ENCODE measurements around the gene CLHC1. TPM values are rescaled to one million over a fixed set of nuclear protein-coding genes. Genes with fewer than 3 reads are reported as not detected.
A peak's percentile ranks its signal among the peaks of the same experiment; 100 is the strongest.

CLHC1 gene
- total RNA-seq, 1 donor from 2014 or later: 19.8 TPM

DNA sequence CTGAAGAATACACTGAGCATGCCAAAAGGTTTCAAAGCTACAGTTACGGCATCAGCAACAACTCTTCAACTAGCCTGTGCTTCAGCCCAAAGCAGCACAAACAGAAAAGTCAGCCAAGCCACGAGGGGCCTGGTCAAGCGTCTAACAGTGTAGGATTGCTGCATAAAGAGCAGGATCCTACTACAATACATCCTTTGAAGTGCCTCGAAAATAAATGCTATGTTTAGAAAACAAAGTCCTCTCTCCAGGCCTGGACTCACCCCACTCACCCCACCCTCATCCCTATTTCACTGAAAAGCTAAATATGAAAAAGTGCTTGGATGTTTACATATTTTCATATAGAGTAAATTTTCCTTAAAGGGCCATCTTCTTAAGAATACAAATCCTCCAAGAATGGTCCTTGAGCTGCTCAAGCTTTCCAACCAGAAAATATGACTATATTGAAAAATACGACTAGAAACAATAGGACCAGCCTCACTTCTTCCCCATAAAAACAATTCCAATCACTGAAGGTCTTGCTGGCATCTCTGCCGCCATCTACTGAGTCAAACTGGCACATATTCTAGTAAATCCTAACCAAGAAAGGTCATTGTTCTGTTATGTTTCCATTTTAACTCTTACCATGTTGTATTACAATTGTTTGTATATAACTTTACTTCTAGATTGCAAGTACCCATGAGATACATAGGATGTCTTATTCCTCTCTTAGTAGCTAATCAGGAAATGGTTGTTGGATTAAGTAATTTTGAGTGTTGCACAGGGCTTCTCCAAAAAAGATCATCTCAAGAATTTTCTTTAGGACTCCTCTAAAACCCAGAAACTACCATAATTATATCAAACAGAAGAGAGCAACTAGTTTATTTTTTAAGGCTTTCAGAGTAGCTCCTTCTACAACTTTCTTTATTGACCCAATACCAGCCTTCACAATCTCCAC lies 63.6 kb downstream of the CLHC1 start:
- H3K9me3 Mint-ChIP-seq (ENCODE audit: unreplicated experiment): no peaks in the 10 kb centered on the region
- TF ChIP-seq, protein P1, sequence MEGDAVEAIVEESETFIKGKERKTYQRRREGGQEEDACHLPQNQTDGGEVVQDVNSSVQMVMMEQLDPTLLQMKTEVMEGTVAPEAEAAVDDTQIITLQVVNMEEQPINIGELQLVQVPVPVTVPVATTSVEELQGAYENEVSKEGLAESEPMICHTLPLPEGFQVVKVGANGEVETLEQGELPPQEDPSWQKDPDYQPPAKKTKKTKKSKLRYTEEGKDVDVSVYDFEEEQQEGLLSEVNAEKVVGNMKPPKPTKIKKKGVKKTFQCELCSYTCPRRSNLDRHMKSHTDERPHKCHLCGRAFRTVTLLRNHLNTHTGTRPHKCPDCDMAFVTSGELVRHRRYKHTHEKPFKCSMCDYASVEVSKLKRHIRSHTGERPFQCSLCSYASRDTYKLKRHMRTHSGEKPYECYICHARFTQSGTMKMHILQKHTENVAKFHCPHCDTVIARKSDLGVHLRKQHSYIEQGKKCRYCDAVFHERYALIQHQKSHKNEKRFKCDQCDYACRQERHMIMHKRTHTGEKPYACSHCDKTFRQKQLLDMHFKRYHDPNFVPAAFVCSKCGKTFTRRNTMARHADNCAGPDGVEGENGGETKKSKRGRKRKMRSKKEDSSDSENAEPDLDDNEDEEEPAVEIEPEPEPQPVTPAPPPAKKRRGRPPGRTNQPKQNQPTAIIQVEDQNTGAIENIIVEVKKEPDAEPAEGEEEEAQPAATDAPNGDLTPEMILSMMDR (IDR thresholded peaks at IDR 0.05; ENCODE audit: partially characterized antibody, unreplicated experiment): peak; percentile 61
- no peak for DNase-seq
- H3K36me3 Mint-ChIP-seq (ENCODE audit: unreplicated experiment): no peaks in the 10 kb centered on the region
- peaks cover 2% of the 10 kb centered on the region for H3K27me3 Mint-ChIP-seq (ENCODE audit: unreplicated experiment)
- H3K4me3 Mint-ChIP-seq (ENCODE audit: unreplicated experiment): peak overlapping the region; percentile 43
- H3K27ac Mint-ChIP-seq (ENCODE audit: unreplicated experiment): peak overlapping the region; percentile 19
- peaks cover 14% of the 10 kb centered on the region for H3K4me1 Mint-ChIP-seq (ENCODE audit: low read depth, unreplicated experiment)

DNA sequence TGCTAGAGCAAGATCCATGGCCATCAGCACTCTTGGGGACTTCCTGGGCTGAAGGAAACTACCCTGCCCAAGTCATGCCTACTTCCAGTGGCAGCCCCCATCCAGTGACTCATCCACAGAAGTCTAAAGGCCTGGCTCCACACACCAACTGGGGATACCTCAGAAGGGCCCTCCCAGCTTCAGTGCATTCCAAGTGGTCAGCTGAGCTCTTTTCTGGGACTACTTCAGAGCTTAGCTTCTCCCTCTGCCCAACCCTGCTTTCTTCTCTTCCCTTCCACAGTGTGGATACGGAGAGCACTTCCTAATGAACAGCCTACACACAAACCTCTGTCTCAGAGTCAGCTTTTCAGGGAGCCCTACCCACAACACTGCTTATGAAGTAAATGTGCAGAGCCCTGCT lies 66.5 kb downstream of the CLHC1 start:
- Mint-ChIP-seq H3K4me1 (ENCODE audit: low read depth, unreplicated experiment) (peaks cover 24% of the 10 kb centered on the region), H3K4me3 (ENCODE audit: unreplicated experiment) (no peak overlapping the region), H3K36me3 (ENCODE audit: unreplicated experiment) (no peaks in the 10 kb centered on the region), H3K9me3 (ENCODE audit: unreplicated experiment) (peaks cover 1% of the 10 kb centered on the region), H3K27me3 (ENCODE audit: unreplicated experiment) (peaks cover 2% of the 10 kb centered on the region), H3K27ac (ENCODE audit: unreplicated experiment) (no peak overlapping the region)
- TF ChIP-seq, protein P1 (IDR thresholded peaks at IDR 0.05; ENCODE audit: partially characterized antibody, unreplicated experiment): no peak
- DNase-seq: no peak

DNA sequence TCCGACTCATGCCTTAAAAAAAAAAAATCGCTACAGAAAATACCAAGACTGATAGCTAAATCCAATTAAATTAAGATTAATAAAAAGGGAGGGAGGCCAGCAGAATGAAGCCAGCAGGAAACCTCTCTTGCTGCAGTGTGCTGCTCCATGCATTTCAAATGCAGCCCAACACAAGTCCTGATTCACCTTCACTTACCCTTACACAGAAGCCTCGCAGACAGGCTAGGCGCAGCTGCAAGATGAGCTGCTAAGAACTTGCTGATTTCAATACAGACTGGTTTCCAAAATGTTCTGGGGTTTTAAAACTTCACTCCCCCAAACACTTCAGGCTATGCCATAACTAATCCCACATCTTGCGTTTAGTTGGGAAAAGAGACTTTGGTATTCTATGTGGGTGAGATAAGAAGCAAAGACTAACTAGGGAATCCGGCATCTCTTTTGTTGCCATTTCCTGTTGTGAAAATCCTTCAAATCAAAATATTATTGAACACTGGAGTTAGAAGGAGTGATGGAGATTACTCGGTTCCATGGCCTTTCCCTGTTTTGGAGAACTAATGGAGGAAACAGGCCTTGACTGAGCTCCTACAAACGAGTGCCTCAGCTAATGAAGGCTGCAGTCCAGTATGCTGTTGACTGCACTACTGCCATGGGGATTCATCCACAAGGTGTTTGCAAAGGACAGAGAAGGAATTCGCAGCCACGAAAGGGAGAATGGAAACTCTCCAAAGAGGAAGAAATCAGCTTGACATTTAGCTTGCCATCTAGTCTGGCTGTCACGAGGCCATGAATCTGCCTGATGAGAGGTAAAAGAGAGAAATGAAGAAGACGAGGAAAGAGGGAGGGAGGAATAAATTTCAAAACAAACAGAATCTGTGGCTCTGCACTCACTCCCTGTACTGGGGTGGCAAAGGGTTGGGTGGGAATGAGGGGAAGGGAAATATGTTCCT lies 67.3 kb downstream of the CLHC1 start:
- H3K27ac Mint-ChIP-seq (ENCODE audit: unreplicated experiment): no peak overlapping the region

DNA sequence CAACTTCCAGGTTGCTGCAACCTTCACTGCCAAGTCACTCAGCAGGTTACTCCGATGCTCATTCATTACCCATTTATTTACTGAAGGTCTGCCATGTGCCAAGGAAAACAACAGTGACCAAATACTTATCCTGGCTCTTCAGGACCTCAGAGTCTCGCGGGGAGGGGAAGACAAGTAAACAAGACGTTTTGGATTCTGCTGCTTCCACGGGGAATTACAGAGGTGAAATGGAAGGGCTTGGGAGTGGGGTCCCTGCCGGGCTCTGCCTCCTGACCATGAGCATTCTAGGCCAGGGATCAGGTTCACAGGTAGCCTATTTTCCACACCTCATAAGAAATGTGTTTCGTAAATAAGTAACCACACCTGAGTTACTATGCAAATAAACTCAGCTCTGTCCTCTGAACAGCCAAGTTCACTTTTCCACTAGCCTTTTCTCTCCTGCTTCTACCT lies 68.1 kb downstream of the CLHC1 start:
- H3K27ac Mint-ChIP-seq (ENCODE audit: unreplicated experiment): no peak overlapping the region
- DNase-seq: no peak
- H3K4me1 Mint-ChIP-seq (ENCODE audit: low read depth, unreplicated experiment): peaks cover 29% of the 10 kb centered on the region
- H3K36me3 Mint-ChIP-seq (ENCODE audit: unreplicated experiment): no peaks in the 10 kb centered on the region
- peaks cover 2% of the 10 kb centered on the region for H3K27me3 Mint-ChIP-seq (ENCODE audit: unreplicated experiment)
- H3K4me3 Mint-ChIP-seq (ENCODE audit: unreplicated experiment): no peak overlapping the region
- H3K9me3 Mint-ChIP-seq (ENCODE audit: unreplicated experiment): peaks cover 3% of the 10 kb centered on the region
- TF ChIP-seq, protein P1 (IDR thresholded peaks at IDR 0.05; ENCODE audit: partially characterized antibody, unreplicated experiment): no peak

More for the DNA sequence above, 67.3 kb downstream of the CLHC1 start:
- no peak overlapping the region for H3K4me3 Mint-ChIP-seq (ENCODE audit: unreplicated experiment)
- H3K27me3 Mint-ChIP-seq (ENCODE audit: unreplicated experiment): peaks cover 2% of the 10 kb centered on the region
- DNase-seq: no peak
- peaks cover 3% of the 10 kb centered on the region for H3K9me3 Mint-ChIP-seq (ENCODE audit: unreplicated experiment)
- TF ChIP-seq, protein P1 (IDR thresholded peaks at IDR 0.05; ENCODE audit: partially characterized antibody, unreplicated experiment): no peak
- no peaks in the 10 kb centered on the region for H3K36me3 Mint-ChIP-seq (ENCODE audit: unreplicated experiment)
- H3K4me1 Mint-ChIP-seq (ENCODE audit: low read depth, unreplicated experiment): peaks cover 29% of the 10 kb centered on the region
